IPS-18c (cell line): ENCODE data around the gene PTPRCAP.
"Not testable (repeated sequence)": the region's sequence is repeated elsewhere in the genome, so short reads cannot be mapped to it uniquely, and the experiment has no call there.

Source experiments
- H3K4me3 ChIP-seq: 2 replicates; pipeline ENCODE4 v1.7.0; 2013; ENCODE audit warnings: low read depth, mild to moderate bottlenecking, low read length, moderate library complexity; ENCODE audit not compliant: insufficient read depth
- H3K9me3 ChIP-seq: one replicate; pipeline ENCODE4 v1.6.1; 2013; ENCODE audit warnings: mild to moderate bottlenecking, low read length, moderate library complexity; ENCODE audit not compliant: control insufficient read depth, insufficient read depth

PTPRCAP gene

GRCh38 chr11:67437082-67437808 is at the start of gene PTPRCAP:
TSS of gene PTPRCAP (minus strand) at chr11:67437682. CDS start at chr11:67437619, 63 bp downstream.
- H3K4me3 ChIP-seq: no peak within 1 kb of the TSS
- peaks cover 4% of the 10 kb centered on the region for H3K9me3 ChIP-seq

DNA sequence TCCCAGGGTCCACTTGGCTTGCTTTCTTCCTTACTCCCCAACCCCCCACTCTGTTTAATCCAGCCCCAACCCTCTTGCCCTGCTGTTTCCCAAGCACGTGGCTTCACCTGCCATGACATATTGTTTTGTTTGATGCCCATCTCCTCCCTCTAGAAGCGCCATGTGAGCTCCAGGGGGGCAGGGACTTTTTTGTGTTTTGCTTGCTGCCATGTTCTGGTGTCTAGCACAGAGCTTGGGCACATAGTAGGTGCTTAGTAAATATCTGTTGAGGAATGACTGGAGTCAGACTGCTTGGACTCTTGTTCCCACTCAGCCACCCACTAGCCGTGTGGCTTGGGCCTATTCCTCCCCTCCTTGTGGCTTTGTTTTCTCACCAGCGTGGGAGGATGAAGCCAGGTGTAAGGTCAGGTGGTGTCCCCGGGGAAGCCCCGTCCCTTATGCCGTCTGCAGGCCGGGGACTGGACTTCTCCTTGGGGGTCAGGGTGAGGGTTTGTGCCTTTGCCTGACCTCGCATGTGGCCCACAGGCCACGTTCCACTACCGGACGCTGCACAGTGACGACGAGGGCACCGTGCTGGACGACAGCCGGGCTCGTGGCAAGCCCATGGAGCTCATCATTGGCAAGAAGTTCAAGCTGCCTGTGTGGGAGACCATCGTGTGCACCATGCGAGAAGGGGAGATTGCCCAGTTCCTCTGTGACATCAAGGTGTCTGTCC is 49.2 kb upstream of the PTPRCAP start:
- Histone ChIP-seq H3K4me3 (no peak overlapping the region), H3K9me3 (no peaks in the 10 kb centered on the region)

DNA sequence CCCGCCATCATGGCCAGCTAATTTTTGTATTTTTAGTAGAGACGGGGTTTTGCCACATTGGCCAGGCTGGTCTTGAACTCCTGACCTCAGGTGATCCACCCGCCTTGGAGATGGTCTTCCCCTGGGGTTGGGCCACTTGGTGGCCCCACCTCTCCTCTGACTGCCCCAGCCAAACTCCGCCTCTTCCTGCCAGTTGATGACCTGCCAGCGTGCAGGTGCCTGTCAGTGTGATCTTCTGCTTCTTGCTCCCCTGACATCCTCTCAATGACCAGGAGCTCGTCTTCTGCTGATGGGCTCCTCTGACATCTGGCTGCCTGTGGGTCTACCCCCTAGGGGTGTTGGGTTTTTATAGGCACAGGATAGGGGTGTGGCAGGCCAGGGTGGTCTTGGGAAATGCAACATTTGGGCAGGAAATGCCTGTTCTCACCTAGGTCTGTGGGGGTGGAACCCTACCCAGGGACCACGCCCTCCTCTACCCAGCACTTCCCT is 48.4 kb upstream of the PTPRCAP start:
- not testable (repeated sequence) for H3K4me3 ChIP-seq, H3K9me3 ChIP-seq

DNA sequence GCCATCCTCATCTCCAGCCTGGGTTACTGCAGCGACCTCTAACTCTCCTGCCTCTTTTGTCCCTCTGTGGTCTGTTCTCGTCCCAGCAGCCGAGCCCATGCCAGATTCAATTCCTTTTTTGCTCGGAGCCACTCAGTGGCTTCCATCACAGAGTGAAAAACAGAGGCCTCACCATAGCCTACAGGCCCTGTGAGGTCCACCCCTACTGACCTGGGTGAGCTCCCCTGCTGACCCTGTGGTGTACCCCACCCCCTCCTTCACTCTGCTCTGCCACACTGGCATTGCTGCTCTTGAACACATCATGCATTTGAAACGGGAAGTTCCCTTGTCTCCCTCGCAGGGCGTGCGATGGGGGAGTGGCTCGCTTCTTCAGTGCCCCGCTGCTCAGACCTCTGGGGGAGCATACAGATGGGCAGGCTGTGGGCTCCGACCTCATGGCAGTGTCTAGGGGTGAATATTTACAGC is 47.4 kb upstream of the PTPRCAP start:
- H3K4me3 ChIP-seq: no peak overlapping the region
- H3K9me3 ChIP-seq: no peaks in the 10 kb centered on the region

DNA sequence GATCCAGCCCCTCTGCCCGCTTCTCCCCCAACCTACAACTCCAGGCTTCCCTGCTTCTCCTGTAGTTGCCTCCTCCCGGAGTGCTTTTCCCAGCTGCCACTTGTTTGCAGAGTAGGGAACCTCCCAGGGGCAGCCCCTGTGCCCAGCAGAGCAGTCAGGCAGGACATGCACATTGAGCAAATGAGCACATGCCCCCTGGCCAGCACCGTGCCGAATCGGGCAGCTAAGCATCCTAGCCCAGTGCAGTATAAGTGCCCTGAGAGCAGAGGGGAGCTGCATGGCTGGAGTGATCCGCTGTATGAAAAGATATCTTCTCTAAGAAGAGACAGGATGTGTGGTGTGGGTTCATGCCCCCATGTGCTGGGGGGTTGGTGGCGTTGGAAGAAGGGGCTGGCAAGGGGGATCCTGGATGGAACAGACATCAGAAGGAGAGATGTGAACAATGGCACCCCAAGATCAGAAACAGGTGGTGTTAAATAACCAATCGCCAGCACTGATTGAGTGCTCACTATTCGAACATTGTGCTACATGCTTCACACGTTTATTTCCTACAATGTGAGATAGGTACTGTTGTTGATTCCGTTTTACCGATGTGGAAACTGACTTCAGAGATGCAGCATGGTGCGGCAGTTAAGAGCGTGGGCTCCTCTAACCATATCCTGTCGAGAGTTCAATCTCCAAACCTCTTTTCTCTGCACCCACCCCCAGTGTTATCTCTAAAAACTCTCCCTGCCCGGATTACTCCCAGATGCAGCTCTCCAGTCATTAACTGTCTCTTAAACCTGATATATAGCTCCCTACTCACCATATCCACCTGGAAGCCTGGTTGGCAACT is 46.6 kb upstream of the PTPRCAP start:
- no peaks in the 10 kb centered on the region for H3K9me3 ChIP-seq
- no peak overlapping the region for H3K4me3 ChIP-seq

- Histone ChIP-seq H3K4me3 (peak within 1 kb of the TSS; percentile 58), H3K9me3 (no peaks in the 10 kb centered on the region)
These were observed 45.6 kb upstream of the PTPRCAP start, which contains the start of gene AIP for GRCh38 chr11:67482827-67483798. TSS of gene AIP (plus strand) at chr11:67483026. CDS start at chr11:67483159, 133 bp downstream.

DNA sequence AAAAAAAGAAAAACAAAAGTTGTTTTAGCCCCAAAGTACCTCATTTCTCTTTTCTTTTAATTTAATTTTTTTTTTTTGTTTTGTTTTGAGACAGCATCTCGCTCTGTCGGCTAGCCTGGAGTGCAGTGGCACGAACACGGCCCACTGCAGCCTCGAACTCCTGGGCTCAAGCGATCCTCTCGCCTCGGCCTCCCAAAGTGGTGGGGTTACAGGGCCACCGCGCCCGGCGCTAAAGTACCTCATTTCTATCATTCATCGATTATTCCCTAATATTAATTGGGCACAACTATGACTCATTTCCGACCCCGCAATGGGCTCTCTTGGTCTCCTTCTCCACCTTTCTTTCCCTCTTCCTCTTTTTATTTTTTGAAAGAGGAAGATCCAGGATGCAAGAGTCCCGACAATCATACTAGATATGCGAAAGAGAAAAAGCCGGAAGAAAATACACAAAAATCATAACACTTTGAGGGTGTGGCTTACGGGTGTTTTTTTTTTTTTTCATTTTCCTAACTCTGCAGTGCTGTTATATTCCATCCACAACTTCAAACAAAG is 44.9 kb upstream of the PTPRCAP start:
- H3K9me3 ChIP-seq: no peaks in the 10 kb centered on the region
- no peak overlapping the region; the same call in 1 of the 2 replicates for H3K4me3 ChIP-seq

GRCh38 chr11:67477344-67478050 is 40.0 kb upstream of the PTPRCAP start:
- H3K4me3 ChIP-seq, H3K9me3 ChIP-seq: not testable (repeated sequence)

DNA sequence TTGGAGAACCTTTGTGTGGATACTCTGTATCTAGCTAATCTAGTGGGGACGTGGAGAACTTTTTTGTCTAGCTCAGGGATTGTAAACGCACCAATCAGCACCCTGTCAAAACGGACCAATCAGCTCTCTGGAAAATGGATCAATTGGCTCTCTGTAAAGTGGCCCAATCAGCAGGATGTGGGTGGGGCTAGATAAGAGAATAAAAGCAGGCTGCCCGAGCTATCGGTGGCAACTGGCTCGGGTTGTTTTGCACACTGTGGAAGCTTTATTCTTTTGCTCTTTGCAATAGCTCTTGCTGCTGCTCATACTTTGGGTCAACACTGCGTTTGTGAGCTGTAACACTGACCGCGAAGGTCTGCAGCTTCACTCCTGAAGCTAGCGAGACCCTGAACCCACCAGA is 39.2 kb upstream of the PTPRCAP start:
- H3K9me3 ChIP-seq, H3K4me3 ChIP-seq: not testable (repeated sequence)

DNA sequence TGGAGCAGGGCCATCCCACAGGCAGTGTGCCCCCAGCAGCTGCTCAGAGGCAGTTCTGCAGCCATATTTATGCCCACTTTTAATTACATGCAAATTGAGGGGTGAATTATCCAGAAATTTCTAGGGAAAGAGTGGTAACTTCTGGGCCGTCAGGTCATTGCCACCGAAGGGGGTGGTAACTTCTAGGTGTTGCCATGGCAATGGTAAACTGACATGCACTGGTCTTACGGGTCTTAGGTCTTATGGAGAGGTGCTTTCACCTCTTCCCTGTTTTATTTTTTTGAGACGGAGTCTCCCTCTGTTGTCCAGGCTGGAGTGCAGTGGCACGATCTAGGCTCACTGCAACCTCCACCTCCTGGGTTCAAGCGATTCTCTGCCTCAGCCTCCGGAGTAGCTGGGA is 35.4 kb upstream of the PTPRCAP start:
- no peaks in the 10 kb centered on the region for H3K9me3 ChIP-seq
- H3K4me3 ChIP-seq: no peak overlapping the region

GRCh38 chr11:67470337-67471002 is 33.0 kb upstream of the PTPRCAP start:
- H3K9me3 ChIP-seq: no peaks in the 10 kb centered on the region
- H3K4me3 ChIP-seq: no peak overlapping the region

- H3K9me3 ChIP-seq: no peaks in the 10 kb centered on the region
- H3K4me3 ChIP-seq: peak overlapping the region; percentile 36; the same call in 1 of the 2 replicates
These were observed 32.0 kb upstream of the PTPRCAP start for GRCh38 chr11:67469508-67469811.

- Histone ChIP-seq H3K4me3 (peak within 1 kb of the TSS; percentile 81), H3K9me3 (no peaks in the 10 kb centered on the region)
These were observed 31.5 kb upstream of the PTPRCAP start, which contains the start of gene TMEM134 for GRCh38 chr11:67468759-67469507. TSS of gene TMEM134 (minus strand) at chr11:67469251. CDS start at chr11:67469192, 59 bp downstream.

- Histone ChIP-seq H3K9me3 (no peaks in the 10 kb centered on the region), H3K4me3 (peak overlapping the region; percentile 81)
These were observed 30.9 kb upstream of the PTPRCAP start for GRCh38 chr11:67468456-67468758.

DNA sequence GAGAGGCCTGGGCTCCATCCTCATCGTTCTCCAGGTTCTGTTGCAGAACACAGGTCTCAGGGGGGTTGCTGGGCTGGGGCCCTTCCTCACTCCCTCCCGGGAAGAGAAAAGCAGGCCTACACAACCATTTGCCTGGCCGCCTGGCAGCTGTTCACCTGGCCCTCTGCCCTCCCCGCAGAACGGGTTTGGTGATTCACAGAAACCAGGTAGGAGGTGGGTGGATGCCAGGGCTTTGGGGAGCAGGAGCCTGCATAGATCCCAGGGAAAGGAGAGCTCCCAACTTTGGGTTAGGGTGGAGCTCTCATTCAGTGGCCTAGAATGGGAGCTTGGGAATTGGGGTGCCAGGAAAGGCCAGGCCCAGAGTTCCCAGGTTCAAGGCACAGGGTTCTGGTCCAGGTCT is 30.6 kb upstream of the PTPRCAP start:
- H3K4me3 ChIP-seq: peak overlapping the region; percentile 81
- no peaks in the 10 kb centered on the region for H3K9me3 ChIP-seq
